Thyroid gland (tissue), 4 donors: Measurements from ENCODE around the gene FKBP14. TPM values are rescaled to one million over a fixed set of nuclear protein-coding genes. Genes with fewer than 3 reads are reported as not detected.

Experiments
- DNase-seq, 2 donors: peaks; one replicate each; pipeline ENCODE4 v3.0.0-alpha.2; 2019
- H3K27ac ChIP-seq, 3 donors: fragments of 200-600 bp; sonication (generic); 1 replicate in 2 of 3; 2 replicates in 1 of 3; pipeline ENCODE4 v1.5.1; 2016 to 2019; ENCODE audit warnings: mild to moderate bottlenecking in 1 of 3, moderate library complexity in 1 of 3
- H3K27me3 ChIP-seq: fragments of 200-600 bp; sonication (generic); one replicate; pipeline ENCODE4 v1.5.1; 2019
- H3K36me3 ChIP-seq, 2 donors: fragments of 200-600 bp; sonication (generic); one replicate each; pipeline ENCODE4 v1.5.1; 2016 to 2019
- H3K4me1 ChIP-seq, 2 donors: fragments of 200-600 bp; sonication (generic); one replicate each; pipeline ENCODE4 v1.5.1; 2017 to 2019
- H3K4me3 ChIP-seq, 3 donors: fragments of 200-600 bp; sonication (generic); replicated peaks in 1 of 3; 1 replicate in 2 of 3; 2 replicates in 1 of 3; pipeline ENCODE4 v1.5.1; 2016; ENCODE audit warnings: mild to moderate bottlenecking in 1 of 3
- H3K9me3 ChIP-seq: fragments of 200-600 bp; sonication (generic); one replicate; pipeline ENCODE4 v1.5.1; 2017
- CTCF ChIP-seq, 6 experiments: fragments of 200-600 bp in 3 of 6; fragments of 450-650 bp in 3 of 6; sonication (generic) in 3 of 6; IDR thresholded peaks; one replicate each; pipeline ENCODE4 v1.5.1; 2016 to 2019; ENCODE audit warnings: antibody characterized with exemption in 6 of 6, mild to moderate bottlenecking in 2 of 6, inconsistent platforms in 1 of 6, moderate library complexity in 1 of 6
- POLR2A ChIP-seq, 2 donors: fragments of 450-650 bp; IDR thresholded peaks; one replicate each; pipeline ENCODE4 v1.6.1; 2017; ENCODE audit warnings: antibody characterized with exemption in 2 of 2, mild to moderate bottlenecking in 2 of 2, moderate library complexity in 1 of 2
- WGBS, 2 donors: methylation state at CpG; one replicate each; pipeline ENCODE4 v1.1.5; 2017; 5-methylcytosine and 5-hydroxymethylcytosine counted together
- intact Hi-C: fragments of 100-400 bp; cut with DNase I; formaldehyde crosslinking; loops from one replicate; pipeline ENCODE4 v1.15.1; 2023
- total RNA-seq, 4 donors: library from RNA; depleted of rRNA; stranded (reverse); fragments of >200 nt; gene quantifications; one replicate each; pipeline ENCODE4 v1.2.3, GENCODE V29; 2016

FKBP14 gene
- total RNA-seq, 4 donors from 2014 or later: 5.2 to 11.7 (median 6.6) TPM

DNA sequence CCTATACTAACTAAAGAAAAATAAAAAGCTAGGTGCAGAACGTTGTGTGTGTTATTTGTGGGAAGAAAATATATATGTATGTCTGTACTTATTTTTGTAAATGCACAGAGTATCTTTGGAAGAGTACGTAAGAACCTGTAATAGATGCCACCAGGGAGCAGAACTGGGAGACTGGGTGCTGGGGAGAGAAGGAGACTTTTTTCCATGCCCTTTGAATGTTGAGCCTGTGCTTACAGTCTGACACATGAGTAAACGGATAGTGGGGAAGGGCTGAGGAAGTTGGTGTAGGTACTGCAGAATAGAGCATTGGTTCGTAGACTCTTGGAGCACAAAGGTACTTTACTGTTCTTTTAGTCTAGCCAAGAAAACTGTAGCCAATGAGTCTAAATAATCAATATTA, 35.6 kb downstream of the FKBP14 start:
- 86 to 88% methylated on average over 4 of the region's 4 CpGs for WGBS, 2 donors
- no peak for DNase-seq
- H3K4me3 ChIP-seq: no peak overlapping the region
- no peak overlapping the region for H3K27ac ChIP-seq
- TF ChIP-seq CTCF (IDR thresholded peaks at IDR 0.05) (no peak), POLR2A (IDR thresholded peaks at IDR 0.05) (no peak)
- H3K36me3 ChIP-seq: no peaks in the 10 kb centered on the region
- H3K9me3 ChIP-seq: no peaks in the 10 kb centered on the region
- H3K27me3 ChIP-seq: no peaks in the 10 kb centered on the region
- intact Hi-C loops: no loop called here
- H3K4me1 ChIP-seq: peaks cover 10 to 16% of the 10 kb centered on the region in 2 donors

GRCh38 chr7:29989257-29989995, 37.1 kb downstream of the FKBP14 start, which contains the start of gene SCRN1:
SCRN1 (minus strand) TSS chr7:29989801; CDS start chr7:29969067, 20,734 bp downstream.
- TF ChIP-seq CTCF (IDR thresholded peaks at IDR 0.05) (peak in 1 of 6 experiments; percentile 9), POLR2A (IDR thresholded peaks at IDR 0.05) (peak in 1 of 2 donors; percentile 57)
- H3K4me1 ChIP-seq: peaks cover 10 to 16% of the 10 kb centered on the region in 2 donors
- peak within 1 kb of the TSS; percentile 17 to 82 (median 64) for H3K27ac ChIP-seq
- intact Hi-C loops: no loop called here
- H3K36me3 ChIP-seq: no peaks in the 10 kb centered on the region
- H3K9me3 ChIP-seq: no peaks in the 10 kb centered on the region
- peak within 1 kb of the TSS; percentile 64 to 99 (median 74) for H3K4me3 ChIP-seq
- H3K27me3 ChIP-seq: no peaks in the 10 kb centered on the region
- peak; percentile 52 to 54 for DNase-seq
- 0% methylated on average over 2 to 6 of the region's 79 CpGs for WGBS, 2 donors

DNA sequence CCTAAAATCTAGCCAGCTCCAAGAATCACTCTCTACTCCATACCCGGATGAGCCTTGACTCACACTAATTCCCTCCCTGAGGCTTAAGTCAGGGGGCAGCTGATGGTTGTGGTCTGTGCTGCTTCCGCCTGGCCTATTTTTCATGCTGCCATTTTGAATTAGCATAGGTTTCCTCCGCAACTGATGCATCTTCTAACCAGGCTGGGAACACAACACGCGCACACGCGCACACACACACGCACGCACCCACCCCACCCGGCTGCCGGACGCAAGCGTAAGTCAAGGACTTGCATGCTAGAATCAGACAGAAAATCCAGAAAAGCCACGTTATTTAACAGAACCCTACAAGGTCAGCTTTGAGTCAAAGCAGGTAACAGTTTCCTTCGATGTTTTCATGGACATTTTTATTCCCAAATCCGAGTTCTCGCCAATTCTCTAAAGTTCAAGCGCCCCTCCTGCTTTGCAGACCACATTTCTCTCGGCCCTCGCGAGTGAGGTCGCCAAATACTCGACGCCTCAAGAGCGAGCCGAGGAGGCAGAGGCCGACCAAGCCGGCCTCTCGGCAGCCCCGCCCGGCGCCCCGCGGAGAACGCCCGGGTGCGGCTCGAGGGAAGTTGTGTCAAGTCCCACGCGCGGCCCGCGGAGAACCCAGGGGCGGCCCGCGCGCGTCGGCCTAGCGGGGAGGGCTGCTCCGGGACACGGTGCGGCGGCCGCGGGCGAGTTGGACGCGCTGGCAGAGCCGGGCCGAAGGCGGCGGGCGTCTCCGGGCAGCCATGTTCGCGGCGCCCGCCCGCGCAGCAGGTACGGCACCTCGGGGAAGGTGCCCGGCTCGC, 37.9 kb downstream of the FKBP14 start:
- H3K36me3 ChIP-seq: no peaks in the 10 kb centered on the region
- peak; percentile 43 to 57 for DNase-seq

DNA sequence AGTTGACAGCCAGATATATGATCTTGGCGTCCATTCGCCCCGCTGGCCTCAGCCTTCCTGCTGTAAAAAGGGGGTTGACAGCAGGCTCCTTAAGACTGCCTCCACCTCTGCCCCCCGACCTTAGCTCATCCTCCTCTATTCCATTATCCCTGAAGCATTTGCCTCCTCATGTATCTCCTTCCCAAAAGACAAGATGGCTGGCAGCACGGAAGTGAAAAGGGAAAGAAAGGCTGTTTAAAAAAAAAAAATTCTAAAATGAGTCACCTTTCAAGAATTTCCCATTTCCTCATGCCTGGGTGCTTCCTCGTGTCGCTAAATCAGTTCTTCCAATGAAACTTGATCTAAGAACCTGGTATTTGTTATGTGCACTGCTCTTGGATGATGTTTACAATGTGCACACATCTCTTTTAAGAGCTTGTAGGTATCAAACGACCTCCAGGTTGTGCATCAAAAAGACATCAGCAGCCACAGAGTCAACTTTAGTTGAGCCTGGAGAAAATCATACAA, 38.6 kb downstream of the FKBP14 start:
- H3K36me3 ChIP-seq: no peaks in the 10 kb centered on the region

More for the DNA sequence above, 37.9 kb downstream of the FKBP14 start:
- 18 to 39% methylated on average over 21 to 56 of the region's 75 CpGs for WGBS, 2 donors
- Histone ChIP-seq H3K27ac (peak overlapping the region; percentile 17 to 82 (median 64)), H3K4me3 (peak overlapping the region; percentile 64 to 99 (median 74)), H3K4me1 (peaks cover 10 to 16% of the 10 kb centered on the region in 2 donors), H3K9me3 (no peaks in the 10 kb centered on the region), H3K27me3 (no peaks in the 10 kb centered on the region)
- intact Hi-C loops: no loop called here
- TF ChIP-seq CTCF (IDR thresholded peaks at IDR 0.05) (no peak), POLR2A (IDR thresholded peaks at IDR 0.05) (peak in 1 of 2 donors; percentile 8)

More for the DNA sequence above, 38.6 kb downstream of the FKBP14 start:
- intact Hi-C loops: no loop called here
- Histone ChIP-seq H3K27me3 (no peaks in the 10 kb centered on the region), H3K4me3 (no peak overlapping the region), H3K4me1 (peaks cover 10 to 16% of the 10 kb centered on the region in 2 donors), H3K27ac (peak overlapping the region in 2 of 3 donors; percentile 64 to 82), H3K9me3 (no peaks in the 10 kb centered on the region)
- no peak for DNase-seq
- WGBS, 2 donors: 74 to 83% methylated on average over 8 of the region's 8 CpGs
- TF ChIP-seq CTCF (IDR thresholded peaks at IDR 0.05) (no peak), POLR2A (IDR thresholded peaks at IDR 0.05) (no peak)
